Measurements from ENCODE around the gene ITGBL1.

DNA sequence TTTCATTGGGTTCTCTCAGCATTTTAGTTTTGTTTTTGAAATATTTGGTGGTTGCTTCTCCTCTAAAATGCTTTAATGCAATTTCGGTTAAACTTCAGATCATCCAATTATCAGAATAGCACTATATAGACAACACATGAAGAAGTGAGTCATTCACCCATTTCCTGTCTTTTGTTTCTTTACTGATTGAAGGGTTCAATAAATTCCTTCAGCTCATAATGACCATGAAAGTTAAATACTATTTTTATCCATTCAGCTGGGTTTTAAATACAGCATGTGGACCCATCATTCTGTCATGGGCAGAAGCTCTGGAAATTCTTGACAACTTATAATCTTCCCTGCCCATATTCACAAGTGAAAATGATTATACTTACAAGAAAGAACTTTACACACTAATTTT lies 187.2 kb downstream of the ITGBL1 start:
- TF ChIP-seq, protein P1, sequence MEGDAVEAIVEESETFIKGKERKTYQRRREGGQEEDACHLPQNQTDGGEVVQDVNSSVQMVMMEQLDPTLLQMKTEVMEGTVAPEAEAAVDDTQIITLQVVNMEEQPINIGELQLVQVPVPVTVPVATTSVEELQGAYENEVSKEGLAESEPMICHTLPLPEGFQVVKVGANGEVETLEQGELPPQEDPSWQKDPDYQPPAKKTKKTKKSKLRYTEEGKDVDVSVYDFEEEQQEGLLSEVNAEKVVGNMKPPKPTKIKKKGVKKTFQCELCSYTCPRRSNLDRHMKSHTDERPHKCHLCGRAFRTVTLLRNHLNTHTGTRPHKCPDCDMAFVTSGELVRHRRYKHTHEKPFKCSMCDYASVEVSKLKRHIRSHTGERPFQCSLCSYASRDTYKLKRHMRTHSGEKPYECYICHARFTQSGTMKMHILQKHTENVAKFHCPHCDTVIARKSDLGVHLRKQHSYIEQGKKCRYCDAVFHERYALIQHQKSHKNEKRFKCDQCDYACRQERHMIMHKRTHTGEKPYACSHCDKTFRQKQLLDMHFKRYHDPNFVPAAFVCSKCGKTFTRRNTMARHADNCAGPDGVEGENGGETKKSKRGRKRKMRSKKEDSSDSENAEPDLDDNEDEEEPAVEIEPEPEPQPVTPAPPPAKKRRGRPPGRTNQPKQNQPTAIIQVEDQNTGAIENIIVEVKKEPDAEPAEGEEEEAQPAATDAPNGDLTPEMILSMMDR (IDR thresholded peaks at IDR 0.05) = no peak
- TF ChIP-seq POLR2A (IDR thresholded peaks at IDR 0.05) (no peak), POLR2AphosphoS5 (IDR thresholded peaks at IDR 0.05) (no peak)
